ES-I3 (cell line): Measurements from ENCODE around the gene REPS2.

Source experiments
- H3K36me3 ChIP-seq: 2 replicates; pipeline ENCODE4 v1.6.1; 2013; ENCODE audit warnings: mild to moderate bottlenecking, low read length, control low read depth, moderate library complexity; ENCODE audit not compliant: insufficient read depth
- H3K4me1 ChIP-seq: 2 replicates; pipeline ENCODE4 v1.6.1; 2013; ENCODE audit warnings: mild to moderate bottlenecking, control low read depth, low read length; ENCODE audit not compliant: insufficient read depth
- H3K9ac ChIP-seq: 2 replicates; pipeline ENCODE4 v1.6.1; 2013; ENCODE audit warnings: low read depth, mild to moderate bottlenecking, low read length, moderate library complexity
- H3K9me3 ChIP-seq: 2 replicates; pipeline ENCODE4 v1.6.1; 2013; ENCODE audit warnings: mild to moderate bottlenecking, low read length, moderate library complexity; ENCODE audit not compliant: control insufficient read depth, insufficient read depth

The REPS2 gene

DNA sequence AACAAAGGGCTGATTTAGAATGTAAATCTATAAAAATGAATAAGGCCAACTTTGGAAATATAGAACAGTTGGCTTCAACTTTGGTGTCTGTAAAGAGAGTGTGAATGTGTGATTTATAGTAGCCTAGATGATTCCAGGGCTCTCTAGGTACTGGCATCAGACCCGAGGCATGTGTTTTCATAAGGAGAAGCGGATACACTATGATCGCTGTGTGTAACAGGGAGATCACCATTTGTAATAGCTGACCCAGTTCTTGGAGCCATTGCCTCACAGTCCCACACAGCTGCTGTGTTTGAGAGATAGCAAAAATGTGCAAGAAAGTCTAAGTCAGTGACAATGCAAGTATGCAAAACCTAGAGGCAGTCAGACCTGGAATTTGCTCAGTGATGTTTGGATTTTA, 135.1 kb downstream of the REPS2 start:
- no peaks in the 10 kb centered on the region for H3K36me3 ChIP-seq
- no peaks in the 10 kb centered on the region for H3K9me3 ChIP-seq
- peaks cover 5% of the 10 kb centered on the region; the same call in 1 of the 2 replicates for H3K4me1 ChIP-seq
- H3K9ac ChIP-seq: no peak overlapping the region

GRCh38 chrX:17081968-17082367, 135.5 kb downstream of the REPS2 start:
- Histone ChIP-seq H3K4me1 (peaks cover 5% of the 10 kb centered on the region; the same call in 1 of the 2 replicates), H3K9ac (no peak overlapping the region), H3K36me3 (no peaks in the 10 kb centered on the region), H3K9me3 (no peaks in the 10 kb centered on the region)

DNA sequence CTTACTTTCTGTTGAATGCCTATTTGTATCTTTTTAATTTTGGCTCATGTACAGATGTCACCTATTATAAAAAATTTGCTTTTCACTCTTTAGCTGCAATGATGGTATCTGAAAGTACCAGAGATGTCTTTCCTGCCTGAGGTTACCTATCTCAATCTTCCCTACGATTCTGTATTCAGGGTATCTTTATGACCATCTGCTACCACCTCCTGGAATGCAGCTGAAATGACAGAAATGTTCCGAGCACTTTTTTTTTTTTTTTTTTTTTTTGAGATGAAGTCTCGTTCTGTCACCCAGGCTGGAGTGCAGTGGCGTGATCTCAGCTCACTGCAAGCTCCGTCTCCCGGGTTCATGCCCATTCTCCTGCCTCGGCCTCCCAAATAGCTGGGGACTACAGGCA, 136.4 kb downstream of the REPS2 start:
- Histone ChIP-seq H3K4me1 (peaks cover 3% of the 10 kb centered on the region; the same call in 1 of the 2 replicates), H3K9ac (no peak overlapping the region), H3K9me3 (no peaks in the 10 kb centered on the region), H3K36me3 (no peaks in the 10 kb centered on the region)

GRCh38 chrX:17086317-17086716, 139.9 kb downstream of the REPS2 start:
- Histone ChIP-seq H3K9me3 (no peaks in the 10 kb centered on the region), H3K4me1 (no peaks in the 10 kb centered on the region), H3K36me3 (no peaks in the 10 kb centered on the region), H3K9ac (no peak overlapping the region)

GRCh38 chrX:17095161-17095560, 148.7 kb downstream of the REPS2 start:
- Histone ChIP-seq H3K36me3 (no peaks in the 10 kb centered on the region), H3K4me1 (no peaks in the 10 kb centered on the region), H3K9ac (no peak overlapping the region), H3K9me3 (no peaks in the 10 kb centered on the region)

DNA sequence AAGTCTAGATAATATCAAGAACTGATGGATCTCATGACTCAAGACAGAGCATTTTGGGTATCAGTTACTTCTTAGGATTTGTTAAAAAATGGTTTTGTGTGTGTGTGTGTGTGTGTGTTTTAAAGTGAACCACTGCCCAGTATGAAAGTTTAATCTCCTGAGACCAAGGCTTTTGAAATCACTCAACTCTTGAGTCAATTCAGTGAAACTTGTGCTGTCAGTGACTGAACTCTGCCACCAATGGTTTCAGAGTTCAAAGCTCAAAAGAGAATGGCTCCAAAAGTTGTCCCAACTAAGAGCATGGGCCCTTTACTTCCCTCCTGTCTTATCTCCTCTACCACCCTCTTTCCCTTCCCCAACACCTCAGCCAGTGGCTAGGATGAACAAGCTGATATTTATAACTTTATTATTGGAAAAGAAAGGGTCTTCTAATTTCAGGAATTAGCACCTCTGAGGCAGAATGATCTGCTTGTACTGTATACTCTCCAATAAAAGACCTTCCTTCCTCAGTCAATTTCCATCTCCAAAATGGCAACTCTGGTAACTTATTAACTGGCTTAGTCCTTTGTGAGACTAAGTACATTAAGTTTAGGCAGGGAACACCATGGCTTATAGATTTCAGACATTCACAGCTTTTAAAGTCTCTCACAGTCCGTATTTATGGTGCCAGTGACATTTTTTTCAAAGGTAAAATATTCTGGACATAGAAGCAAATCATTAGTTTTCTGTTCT, 152.2 kb downstream of the REPS2 start:
- Histone ChIP-seq H3K9ac (no peak overlapping the region), H3K9me3 (no peaks in the 10 kb centered on the region), H3K4me1 (no peaks in the 10 kb centered on the region), H3K36me3 (no peaks in the 10 kb centered on the region)

- no peaks in the 10 kb centered on the region for H3K36me3 ChIP-seq
- H3K9ac ChIP-seq: no peak overlapping the region
- peaks cover 3% of the 10 kb centered on the region; the same call in 1 of the 2 replicates for H3K4me1 ChIP-seq
- H3K9me3 ChIP-seq: no peaks in the 10 kb centered on the region
Observed at GRCh38 chrX:17104433-17104832, 158.0 kb downstream of the REPS2 start.

GRCh38 chrX:17120816-17121215, 174.4 kb downstream of the REPS2 start:
- Histone ChIP-seq H3K4me1 (0 out of 2 replicates have a peak, but pooled peaks cover 3% of the 10 kb centered on the region), H3K9ac (no peak overlapping the region), H3K9me3 (peaks cover 10% of the 10 kb centered on the region; the same call in 1 of the 2 replicates), H3K36me3 (no peaks in the 10 kb centered on the region)

- Histone ChIP-seq H3K9ac (no peak overlapping the region), H3K4me1 (no peaks in the 10 kb centered on the region), H3K36me3 (no peaks in the 10 kb centered on the region), H3K9me3 (no peaks in the 10 kb centered on the region; the same call in 1 of the 2 replicates)
Observed at GRCh38 chrX:17154001-17154400, 207.5 kb downstream of the REPS2 start.

DNA sequence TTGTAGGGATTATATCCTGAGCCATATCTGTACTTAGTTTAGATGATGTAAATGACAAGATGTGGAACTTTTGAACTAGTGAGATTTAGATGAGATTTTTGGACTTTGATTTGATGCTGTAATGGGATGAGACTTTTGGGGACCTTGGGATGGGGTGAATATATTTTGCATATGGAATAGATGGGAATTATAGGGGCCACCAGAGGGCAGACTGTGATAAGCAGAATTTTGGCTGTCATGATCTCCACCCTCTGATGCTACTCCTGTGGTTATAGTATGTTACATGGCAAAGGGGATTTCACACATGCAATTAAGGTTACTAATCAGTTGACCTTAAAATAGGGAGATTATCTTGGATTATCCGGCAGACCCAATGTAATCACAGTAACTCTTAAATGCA, 214.5 kb downstream of the REPS2 start:
- Histone ChIP-seq H3K36me3 (no peaks in the 10 kb centered on the region), H3K9ac (no peak overlapping the region), H3K4me1 (no peaks in the 10 kb centered on the region), H3K9me3 (peaks cover 21% of the 10 kb centered on the region)

DNA sequence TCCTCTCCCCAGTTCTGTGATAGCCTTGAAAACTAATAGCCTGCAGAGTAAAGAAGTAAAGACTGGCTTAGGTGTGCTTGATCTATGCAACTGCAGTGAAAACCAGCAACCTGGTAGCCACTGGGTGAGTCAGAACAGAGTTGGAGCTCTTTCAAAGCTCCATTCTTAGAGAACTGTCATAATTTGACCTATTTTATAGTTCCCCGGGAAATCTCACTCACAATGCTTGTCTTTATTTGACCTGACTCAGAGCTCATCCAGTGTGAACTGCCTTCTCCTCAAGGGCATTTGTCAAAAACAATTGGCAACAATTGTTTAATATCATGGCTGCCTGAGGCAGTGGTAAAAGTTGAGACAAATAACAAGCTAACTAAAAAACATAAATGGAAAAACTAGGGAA, 215.5 kb downstream of the REPS2 start:
- no peaks in the 10 kb centered on the region for H3K36me3 ChIP-seq
- no peaks in the 10 kb centered on the region for H3K4me1 ChIP-seq
- H3K9me3 ChIP-seq: peaks cover 21% of the 10 kb centered on the region
- H3K9ac ChIP-seq: no peak overlapping the region

DNA sequence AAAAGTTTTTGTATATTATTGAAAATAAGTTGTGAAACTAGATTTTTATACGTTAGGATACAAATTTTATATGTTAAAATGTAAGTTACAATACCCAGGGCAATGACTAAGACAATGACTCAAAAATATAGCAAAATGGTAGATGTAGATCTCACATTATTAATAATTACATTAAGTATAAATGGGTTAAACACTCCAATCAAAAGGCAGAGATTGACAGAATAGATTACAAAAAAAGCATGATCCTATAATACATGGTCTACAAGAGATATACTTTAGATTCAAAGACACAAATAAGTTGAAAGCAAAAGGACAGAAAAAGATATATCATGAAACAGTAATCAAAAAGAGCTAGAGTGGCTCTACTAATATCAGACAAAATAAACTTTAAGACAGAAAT, 217.6 kb downstream of the REPS2 start:
- H3K4me1 ChIP-seq: no peaks in the 10 kb centered on the region
- peaks cover 21% of the 10 kb centered on the region for H3K9me3 ChIP-seq
- no peaks in the 10 kb centered on the region for H3K36me3 ChIP-seq
- H3K9ac ChIP-seq: no peak overlapping the region

- Histone ChIP-seq H3K36me3 (no peaks in the 10 kb centered on the region), H3K9ac (no peak overlapping the region), H3K4me1 (no peaks in the 10 kb centered on the region), H3K9me3 (peaks cover 21% of the 10 kb centered on the region)
Observed at GRCh38 chrX:17164941-17165340, 218.5 kb downstream of the REPS2 start.

DNA sequence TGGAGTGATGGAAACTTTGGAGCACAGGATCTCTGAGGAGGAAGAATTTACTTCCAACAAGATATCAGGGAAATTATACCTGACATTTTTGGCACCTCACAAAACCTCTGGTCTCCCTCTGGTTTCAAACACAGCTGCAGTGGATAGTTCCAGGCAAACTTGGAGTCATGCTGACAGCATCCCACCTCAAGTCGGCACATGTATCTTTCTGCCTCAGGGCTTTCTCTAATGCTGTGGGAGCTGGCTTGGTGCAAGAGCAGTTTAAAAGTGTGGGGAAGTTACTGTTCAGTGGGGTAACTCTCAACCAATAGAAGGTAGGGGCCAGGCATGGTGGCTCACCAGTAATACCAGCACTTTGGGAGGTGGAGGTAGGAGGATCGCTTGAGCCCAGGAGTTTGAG, 221.5 kb downstream of the REPS2 start:
- no peaks in the 10 kb centered on the region for H3K36me3 ChIP-seq
- peaks cover 6% of the 10 kb centered on the region for H3K9me3 ChIP-seq
- H3K4me1 ChIP-seq: no peaks in the 10 kb centered on the region
- no peak overlapping the region for H3K9ac ChIP-seq

DNA sequence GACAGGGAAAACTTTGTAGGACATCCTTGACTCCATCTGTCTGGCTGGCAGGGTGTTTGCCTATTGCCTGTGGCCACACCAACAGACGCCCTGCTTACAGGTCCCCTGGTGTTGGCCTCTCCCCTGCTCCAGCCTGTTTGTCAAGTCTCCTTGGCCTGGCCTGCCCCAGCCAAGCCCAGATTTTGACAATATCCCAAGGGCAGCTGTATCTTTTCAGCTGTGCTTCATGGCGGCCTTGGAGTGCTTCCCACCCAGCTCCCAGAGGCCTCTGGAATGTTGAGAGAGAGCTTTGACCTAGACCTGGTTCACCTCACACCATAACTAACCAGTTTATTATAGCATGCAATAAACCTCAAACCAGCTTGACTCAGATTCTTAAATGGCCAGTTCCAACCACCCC, 224.5 kb downstream of the REPS2 start:
- Histone ChIP-seq H3K9ac (no peak overlapping the region), H3K36me3 (no peaks in the 10 kb centered on the region), H3K4me1 (no peaks in the 10 kb centered on the region), H3K9me3 (no peaks in the 10 kb centered on the region; the same call in 1 of the 2 replicates)
